ENCODE results near the gene TMED9. TPM values are rescaled to one million over a fixed set of nuclear protein-coding genes. Genes with fewer than 3 reads are reported as not detected.

The TMED9 gene
- total RNA-seq, 1 experiment from 2014 or later: 240 TPM

DNA sequence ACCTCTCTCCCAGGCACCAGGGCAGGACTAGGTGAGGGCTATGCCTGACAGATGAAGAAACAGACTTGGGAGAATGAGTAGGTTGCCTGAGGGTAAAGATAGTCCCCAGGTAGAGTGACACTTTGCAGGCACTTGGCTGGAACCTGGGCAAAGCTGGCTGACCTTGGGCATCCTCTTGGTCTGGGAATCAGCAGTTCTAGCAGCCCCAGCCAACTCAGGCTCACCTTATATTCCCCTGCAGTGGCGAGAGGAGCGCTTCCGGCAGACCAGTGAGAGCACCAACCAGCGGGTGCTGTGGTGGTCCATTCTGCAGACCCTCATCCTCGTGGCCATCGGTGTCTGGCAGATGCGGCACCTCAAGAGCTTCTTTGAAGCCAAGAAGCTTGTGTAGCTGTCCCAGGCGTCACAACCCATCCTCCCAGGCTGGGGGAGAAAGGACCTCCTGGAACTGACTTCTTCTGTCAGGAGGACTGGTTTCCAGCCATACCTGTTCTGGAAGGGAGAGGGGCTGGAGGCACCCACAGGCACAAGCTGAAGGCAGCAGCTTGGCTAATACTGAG, 3.1 kb downstream of the TMED9 start:
- CTCF ChIA-PET: no interaction called here
- H3K4me3 Mint-ChIP-seq (ENCODE audit: unreplicated experiment): no peak overlapping the region
- H3K4me1 Mint-ChIP-seq (ENCODE audit: low read depth, unreplicated experiment): no peaks in the 10 kb centered on the region
- Histone ChIP-seq H3K9me3 (no peaks in the 10 kb centered on the region), H3K4me1 (0 out of 2 replicates have a peak, but pooled peaks cover 9% of the 10 kb centered on the region), H3K36me3 (ENCODE audit: control insufficient read depth, insufficient read depth, low read length) (peaks cover 15% of the 10 kb centered on the region), H3K27me3 (replicated peaks; ENCODE audit: control insufficient read depth, insufficient read depth, low read length) (no peaks in the 10 kb centered on the region), H3K4me3 (ENCODE audit: low read depth, low read length) (no peak overlapping the region)
- POLR2A ChIA-PET: interaction anchor here (0.6 kb wide), 1 partner anchor 336 kb away, joined by 3 read pairs; no protein-coding TSS in a partner anchor
- intact Hi-C loops (cut with micrococcal nuclease; ENCODE audit: unreplicated experiment): no loop called here
- peak in 1 of 2 experiments; percentile 27 for DNase-seq
- no peaks in the 10 kb centered on the region for H3K9me3 Mint-ChIP-seq (ENCODE audit: unreplicated experiment)
- no peak overlapping the region for H3K27ac Mint-ChIP-seq (ENCODE audit: unreplicated experiment)
- no TSS peak for BruUV-seq (replicated peaks)
- H3K27me3 Mint-ChIP-seq (ENCODE audit: insufficient read depth, unreplicated experiment): no peaks in the 10 kb centered on the region
- TF ChIP-seq, protein P1, sequence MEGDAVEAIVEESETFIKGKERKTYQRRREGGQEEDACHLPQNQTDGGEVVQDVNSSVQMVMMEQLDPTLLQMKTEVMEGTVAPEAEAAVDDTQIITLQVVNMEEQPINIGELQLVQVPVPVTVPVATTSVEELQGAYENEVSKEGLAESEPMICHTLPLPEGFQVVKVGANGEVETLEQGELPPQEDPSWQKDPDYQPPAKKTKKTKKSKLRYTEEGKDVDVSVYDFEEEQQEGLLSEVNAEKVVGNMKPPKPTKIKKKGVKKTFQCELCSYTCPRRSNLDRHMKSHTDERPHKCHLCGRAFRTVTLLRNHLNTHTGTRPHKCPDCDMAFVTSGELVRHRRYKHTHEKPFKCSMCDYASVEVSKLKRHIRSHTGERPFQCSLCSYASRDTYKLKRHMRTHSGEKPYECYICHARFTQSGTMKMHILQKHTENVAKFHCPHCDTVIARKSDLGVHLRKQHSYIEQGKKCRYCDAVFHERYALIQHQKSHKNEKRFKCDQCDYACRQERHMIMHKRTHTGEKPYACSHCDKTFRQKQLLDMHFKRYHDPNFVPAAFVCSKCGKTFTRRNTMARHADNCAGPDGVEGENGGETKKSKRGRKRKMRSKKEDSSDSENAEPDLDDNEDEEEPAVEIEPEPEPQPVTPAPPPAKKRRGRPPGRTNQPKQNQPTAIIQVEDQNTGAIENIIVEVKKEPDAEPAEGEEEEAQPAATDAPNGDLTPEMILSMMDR (IDR thresholded peaks at IDR 0.05; ENCODE audit: insufficient read depth in 1 of 2, low read depth in 1 of 2, low read length in 1 of 2, severe bottlenecking in 1 of 2, unreplicated experiment in 1 of 2): no peak
- H3K36me3 Mint-ChIP-seq (ENCODE audit: insufficient read depth, unreplicated experiment): peaks cover 61% of the 10 kb centered on the region

DNA sequence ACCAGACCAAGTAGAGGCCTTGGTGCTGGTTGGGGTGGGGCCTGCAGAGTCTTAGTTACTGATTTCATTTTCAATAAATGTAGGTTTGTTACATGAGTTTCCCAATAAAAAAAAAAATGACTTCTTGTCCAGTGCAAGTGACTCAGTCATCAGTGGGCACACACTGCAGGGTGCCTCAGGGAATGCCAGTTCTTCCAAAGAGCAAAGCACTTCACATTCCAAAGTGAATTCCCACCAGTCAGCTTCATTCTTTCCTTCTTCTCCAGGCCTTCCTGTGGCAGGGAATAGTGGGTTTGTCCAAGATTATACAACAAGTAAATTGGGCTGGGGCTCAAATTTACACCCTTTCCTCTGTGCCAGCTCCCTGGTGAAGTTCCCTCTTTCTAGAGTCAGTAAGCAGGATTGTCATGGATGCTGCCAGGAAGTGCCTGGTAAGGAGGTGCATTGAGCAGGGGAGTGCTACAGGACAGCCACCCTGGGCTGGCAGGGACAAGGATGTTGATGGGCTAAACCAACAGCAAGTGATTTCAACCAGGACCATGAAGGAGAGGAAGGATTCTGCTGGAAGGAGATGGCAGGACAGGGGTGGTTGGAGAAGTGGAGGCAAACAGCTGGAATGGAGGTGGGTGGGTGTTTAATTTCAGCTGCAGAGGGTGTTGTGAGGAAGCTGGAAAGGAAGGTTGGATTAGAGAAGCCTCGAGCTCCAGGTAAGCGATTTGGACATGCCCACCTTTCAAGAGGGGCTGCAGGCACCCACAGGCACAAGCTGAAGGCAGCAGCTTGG, 4.2 kb downstream of the TMED9 start:
- H3K4me3 Mint-ChIP-seq (ENCODE audit: unreplicated experiment): no peak overlapping the region
- TF ChIP-seq, protein P1 (IDR thresholded peaks at IDR 0.05; ENCODE audit: insufficient read depth in 1 of 2, low read depth in 1 of 2, low read length in 1 of 2, severe bottlenecking in 1 of 2, unreplicated experiment in 1 of 2): no peak
- ChIA-PET CTCF (no interaction called here), POLR2A (no interaction called here)
- Histone ChIP-seq H3K4me1 (peaks cover 14% of the 10 kb centered on the region; the same call in 1 of the 2 replicates), H3K9me3 (no peaks in the 10 kb centered on the region), H3K36me3 (ENCODE audit: control insufficient read depth, insufficient read depth, low read length) (peaks cover 15% of the 10 kb centered on the region), H3K27me3 (replicated peaks; ENCODE audit: control insufficient read depth, insufficient read depth, low read length) (no peaks in the 10 kb centered on the region), H3K4me3 (ENCODE audit: low read depth, low read length) (no peak overlapping the region)
- no peak for DNase-seq
- no TSS peak for BruUV-seq (replicated peaks)
- no peaks in the 10 kb centered on the region for H3K9me3 Mint-ChIP-seq (ENCODE audit: unreplicated experiment)
- no peaks in the 10 kb centered on the region for H3K27me3 Mint-ChIP-seq (ENCODE audit: insufficient read depth, unreplicated experiment)
- peaks cover 67% of the 10 kb centered on the region for H3K36me3 Mint-ChIP-seq (ENCODE audit: insufficient read depth, unreplicated experiment)
- intact Hi-C loops (cut with micrococcal nuclease; ENCODE audit: unreplicated experiment): no loop called here
- no peak overlapping the region for H3K27ac Mint-ChIP-seq (ENCODE audit: unreplicated experiment)
- no peaks in the 10 kb centered on the region for H3K4me1 Mint-ChIP-seq (ENCODE audit: low read depth, unreplicated experiment)

DNA sequence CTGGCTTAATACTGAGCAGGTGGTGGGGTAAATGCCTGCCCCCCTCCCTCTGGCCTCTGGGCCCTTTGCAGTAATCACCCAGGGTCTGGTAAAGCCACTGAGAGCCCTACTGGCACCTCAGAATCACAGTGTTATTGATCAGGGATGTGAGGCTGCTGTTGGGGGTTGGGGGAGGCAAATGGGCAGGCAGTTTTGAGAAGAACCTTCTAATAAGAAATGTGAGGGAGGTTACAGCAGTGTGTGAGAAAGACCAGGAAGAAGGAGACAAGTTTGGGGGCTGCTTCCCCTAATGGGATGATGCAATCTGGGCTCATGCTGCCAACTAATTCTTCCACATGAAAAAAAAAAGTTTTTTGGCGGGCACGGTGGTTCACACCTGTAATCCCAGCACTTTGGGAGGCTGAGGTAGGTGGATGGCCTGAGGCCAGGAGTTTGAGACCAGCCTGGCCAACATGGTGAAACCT, 4.8 kb downstream of the TMED9 start:
- peaks cover 15% of the 10 kb centered on the region for H3K36me3 ChIP-seq (ENCODE audit: control insufficient read depth, insufficient read depth, low read length)
- H3K27ac Mint-ChIP-seq (ENCODE audit: unreplicated experiment): no peak overlapping the region
- BruUV-seq (replicated peaks): no TSS peak
- H3K4me3 ChIP-seq (ENCODE audit: low read depth, low read length): no peak overlapping the region
- POLR2A ChIA-PET: no interaction called here
- H3K9me3 ChIP-seq: no peaks in the 10 kb centered on the region
- CTCF ChIA-PET: no interaction called here
- no peaks in the 10 kb centered on the region for H3K27me3 ChIP-seq (replicated peaks; ENCODE audit: control insufficient read depth, insufficient read depth, low read length)
- H3K4me3 Mint-ChIP-seq (ENCODE audit: unreplicated experiment): no peak overlapping the region
- no peaks in the 10 kb centered on the region for H3K9me3 Mint-ChIP-seq (ENCODE audit: unreplicated experiment)
- peaks cover 61% of the 10 kb centered on the region for H3K36me3 Mint-ChIP-seq (ENCODE audit: insufficient read depth, unreplicated experiment)
- H3K27me3 Mint-ChIP-seq (ENCODE audit: insufficient read depth, unreplicated experiment): no peaks in the 10 kb centered on the region
- DNase-seq: no peak
- TF ChIP-seq, protein P1 (IDR thresholded peaks at IDR 0.05; ENCODE audit: insufficient read depth in 1 of 2, low read depth in 1 of 2, low read length in 1 of 2, severe bottlenecking in 1 of 2, unreplicated experiment in 1 of 2): no peak
- H3K4me1 ChIP-seq: peaks cover 10% of the 10 kb centered on the region; the same call in 1 of the 2 replicates
- intact Hi-C loops (cut with micrococcal nuclease; ENCODE audit: unreplicated experiment): no loop called here
- no peaks in the 10 kb centered on the region for H3K4me1 Mint-ChIP-seq (ENCODE audit: low read depth, unreplicated experiment)

All from Caco-2 (cell line).